ENCODE data around the gene FRA10AC1. TPM values are rescaled to one million over a fixed set of nuclear protein-coding genes. Genes with fewer than 3 reads are reported as not detected.

FRA10AC1 gene
- total RNA-seq, 1 experiment from 2014 or later = 19.9 TPM

- no peak for DNase-seq (ENCODE audit: extremely low read depth, low read depth)
These were observed 71.5 kb downstream of the FRA10AC1 start for GRCh38 chr10:93630625-93631557.

GRCh38 chr10:93629647-93630305 is 72.6 kb downstream of the FRA10AC1 start:
- DNase-seq (ENCODE audit: extremely low read depth, low read depth) = no peak

GRCh38 chr10:93628858-93629257 is 73.5 kb downstream of the FRA10AC1 start:
- no peak for DNase-seq (ENCODE audit: extremely low read depth, low read depth)

GRCh38 chr10:93622942-93623341 is 79.5 kb downstream of the FRA10AC1 start:
- no peak for DNase-seq (ENCODE audit: extremely low read depth, low read depth)

GRCh38 chr10:93620925-93621324 is 81.5 kb downstream of the FRA10AC1 start:
- no peak for DNase-seq (ENCODE audit: extremely low read depth, low read depth)

Other genes starting within 250 kb of the FRA10AC1 start
- gene MYOF, start 220.3 kb downstream of the FRA10AC1 start, total RNA-seq (2014; rRNA removed; shearing (Covaris generic)) = 369 and 488 TPM in 2 replicates
- 71.8 and 76.0 TPM in 2 replicates for gene CEP55, start 206.0 kb downstream of the FRA10AC1 start, total RNA-seq (2014; rRNA removed; shearing (Covaris generic))
- not detected in 2 replicates for gene FFAR4, start 135.9 kb downstream of the FRA10AC1 start, total RNA-seq (2014; rRNA removed; shearing (Covaris generic))
- gene RBP4, start 101.4 kb downstream of the FRA10AC1 start, total RNA-seq (2014; rRNA removed; shearing (Covaris generic)) = not detected in 2 replicates
- not detected in 2 replicates for gene PDE6C, start 90.1 kb downstream of the FRA10AC1 start, total RNA-seq (2014; rRNA removed; shearing (Covaris generic))
- 0.23 and 0.32 TPM in 2 replicates for gene LGI1, start 55.3 kb upstream of the FRA10AC1 start, total RNA-seq (2014; rRNA removed; shearing (Covaris generic))
- 21.9 and 23.1 TPM in 2 replicates for gene SLC35G1, start 191.4 kb upstream of the FRA10AC1 start, total RNA-seq (2014; rRNA removed; shearing (Covaris generic))